Cardiac muscle cell (in vitro differentiated cells and primary cell): ENCODE measurements around the gene MAPK4. TPM values are rescaled to one million over a fixed set of nuclear protein-coding genes. Genes with fewer than 3 reads are reported as not detected.
A peak's percentile ranks its signal among the peaks of the same experiment; 100 is the strongest.

Experiments
- DNase-seq, 2 donors: peaks; one replicate each; pipeline versions ENCODE4 v3.0.0 to v3.0.0-alpha.2; 2010 to 2017; ENCODE audit warnings: low read depth in 1 of 2, low spot score in 1 of 2
- H3K27ac ChIP-seq: fragments of 200-600 bp; sonication (generic); 2 replicates; pipeline ENCODE4 v1.5.1; 2016
- H3K27me3 ChIP-seq: fragments of 200-600 bp; sonication (generic); 2 replicates; pipeline ENCODE4 v1.6.0; 2016; ENCODE audit warnings: control low read depth
- H3K36me3 ChIP-seq: fragments of 200-600 bp; sonication (generic); 2 replicates; pipeline ENCODE4 v1.5.1; 2016; ENCODE audit warnings: control low read depth
- H3K4me1 ChIP-seq: fragments of 200-600 bp; sonication (generic); 2 replicates; pipeline ENCODE4 v1.8.1; 2017; ENCODE audit warnings: low read depth, mild to moderate bottlenecking, mixed run types
- H3K4me3 ChIP-seq: fragments of 200-600 bp; sonication (generic); 2 replicates; pipeline ENCODE4 v1.5.1; 2016; ENCODE audit warnings: mild to moderate bottlenecking
- H3K9me3 ChIP-seq: fragments of 200-600 bp; sonication (generic); 2 replicates; pipeline ENCODE4 v1.5.1; 2017; ENCODE audit warnings: low read depth, mild to moderate bottlenecking, control low read depth
- CTCF ChIP-seq: IDR thresholded peaks from 2 replicates; pipeline ENCODE4 v1.5.1; 2012; ENCODE audit warnings: low read depth, mild to moderate bottlenecking, low read length
- polyA plus RNA-seq: library from polyadenylated mRNA; unstranded; fragments of >200 nt; fragmentation: Nextera tagmentation; extraction: Ambion mirVana; gene quantifications from 2 replicates; pipeline ENCODE4 v1.2.1, GENCODE V29; 2016
- total RNA-seq: library from RNA; depleted of rRNA; stranded (reverse); fragments of >200 nt; gene quantifications from 2 replicates; pipeline ENCODE4 v1.2.3, GENCODE V29; 2016

Gene MAPK4
- total and polyA plus RNA-seq, 2 experiments from 2014 or later: 36.9 to 68.9 TPM

- Histone ChIP-seq H3K27ac (peak overlapping the region; percentile 73), H3K27me3 (no peaks in the 10 kb centered on the region), H3K9me3 (no peaks in the 10 kb centered on the region), H3K4me1 (peaks cover 23% of the 10 kb centered on the region), H3K4me3 (no peak overlapping the region), H3K36me3 (no peaks in the 10 kb centered on the region)
- peak; percentile 50 to 96 for DNase-seq
- TF ChIP-seq CTCF: no peak
Observed at GRCh38 chr18:50649821-50650220, 89.9 kb downstream of the MAPK4 start.

DNA sequence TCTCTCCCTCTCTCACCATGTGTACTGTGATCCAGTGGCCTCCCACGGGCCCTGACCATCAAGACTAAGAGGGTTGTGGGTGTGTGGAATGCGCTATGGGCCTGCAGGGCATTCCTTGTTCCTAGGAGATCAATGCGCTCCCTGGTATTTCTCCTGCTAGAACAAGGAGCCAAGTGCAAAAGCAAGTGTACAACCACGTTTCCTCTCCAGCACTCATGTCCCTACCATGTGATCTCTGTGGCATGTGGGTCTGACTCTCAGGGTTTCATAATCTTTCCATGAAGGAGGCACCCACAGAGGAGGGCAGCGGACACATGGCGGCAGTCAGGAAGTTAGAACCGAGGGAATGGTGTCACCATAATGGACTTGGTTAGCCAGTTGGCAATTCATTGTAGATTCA lies 91.4 kb downstream of the MAPK4 start:
- H3K4me3 ChIP-seq: no peak overlapping the region
- H3K27me3 ChIP-seq: no peaks in the 10 kb centered on the region
- H3K27ac ChIP-seq: no peak overlapping the region
- H3K9me3 ChIP-seq: no peaks in the 10 kb centered on the region
- peaks cover 26% of the 10 kb centered on the region for H3K4me1 ChIP-seq
- no peaks in the 10 kb centered on the region for H3K36me3 ChIP-seq
- TF ChIP-seq CTCF: no peak
- peak in 1 of 2 donors; percentile 52 for DNase-seq

GRCh38 chr18:50653402-50654093 lies 93.7 kb downstream of the MAPK4 start:
- peaks cover 36% of the 10 kb centered on the region for H3K4me1 ChIP-seq
- no peak overlapping the region for H3K4me3 ChIP-seq
- no peaks in the 10 kb centered on the region for H3K9me3 ChIP-seq
- H3K27me3 ChIP-seq: no peaks in the 10 kb centered on the region
- TF ChIP-seq CTCF: no peak
- no peaks in the 10 kb centered on the region for H3K36me3 ChIP-seq
- H3K27ac ChIP-seq: peak overlapping the region; percentile 86
- DNase-seq: no peak

DNA sequence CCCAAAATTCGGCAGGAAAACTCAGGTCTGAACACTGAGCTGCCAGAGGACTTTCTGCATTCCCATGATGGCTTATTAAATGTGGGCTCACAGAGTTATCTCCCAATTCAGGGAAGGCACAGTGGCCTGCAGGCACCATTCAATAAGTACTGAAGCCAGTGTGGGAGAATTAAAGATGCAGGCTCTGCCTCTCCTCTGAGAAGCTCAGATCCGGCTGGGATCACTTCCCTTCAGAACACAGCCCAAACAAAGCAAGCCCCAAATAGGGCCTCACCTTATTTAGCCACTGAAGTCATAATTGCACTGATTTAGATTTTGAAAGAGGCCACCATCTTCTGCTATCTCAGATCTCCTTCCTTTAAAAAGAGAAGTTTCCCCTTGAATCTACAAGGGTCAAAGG lies 94.3 kb downstream of the MAPK4 start:
- Histone ChIP-seq H3K4me3 (no peak overlapping the region), H3K4me1 (peaks cover 43% of the 10 kb centered on the region), H3K27me3 (no peaks in the 10 kb centered on the region), H3K36me3 (no peaks in the 10 kb centered on the region), H3K9me3 (no peaks in the 10 kb centered on the region), H3K27ac (peak overlapping the region; percentile 86)
- DNase-seq: no peak
- no peak for TF ChIP-seq CTCF

GRCh38 chr18:50654658-50655550 lies 95.0 kb downstream of the MAPK4 start:
- peak overlapping the region; percentile 86 for H3K27ac ChIP-seq
- no peak overlapping the region for H3K4me3 ChIP-seq
- DNase-seq: peak; percentile 33 to 40
- no peaks in the 10 kb centered on the region for H3K9me3 ChIP-seq
- TF ChIP-seq CTCF: no peak
- H3K4me1 ChIP-seq: peaks cover 43% of the 10 kb centered on the region
- H3K27me3 ChIP-seq: no peaks in the 10 kb centered on the region
- no peaks in the 10 kb centered on the region for H3K36me3 ChIP-seq
